ENCODE results near the gene PMEPA1. TPM values are rescaled to one million over a fixed set of nuclear protein-coding genes. Genes with fewer than 3 reads are reported as not detected.

Gene PMEPA1
- total and polyA plus RNA-seq, 3 experiments from 2014 or later: 0.30 to 4.4 (median 3.8) TPM

- H3K27me3 Mint-ChIP-seq: peaks cover 6 to 7% of the 10 kb centered on the region in 2 donors
- ChIA-PET CTCF (interaction anchor here (1.2 to 5.2 kb wide), 8 partner anchors 14 to 88 kb away, joined by 3 to 18 read pairs (median 7); partner anchors contain the start of gene ZBP1), POLR2A (no interaction called here)
- no peaks in the 10 kb centered on the region for H3K9me3 ChIP-seq (ENCODE audit: low read length)
- H3K4me1 Mint-ChIP-seq: peaks cover 5 to 21% (median 13%) of the 10 kb centered on the region in 3 donors
- H3K27ac Mint-ChIP-seq: no peak overlapping the region
- H3K4me3 ChIP-seq (ENCODE audit: low read length): no peak overlapping the region
- peaks cover 15% of the 10 kb centered on the region for H3K4me1 ChIP-seq (ENCODE audit: insufficient read depth, low read length)
- H3K27ac ChIP-seq (ENCODE audit: low read depth, low read length): no peak overlapping the region
- no peaks in the 10 kb centered on the region for H3K36me3 ChIP-seq (ENCODE audit: insufficient read depth, low read length)
- DNase-seq: no peak
- H3K4me3 Mint-ChIP-seq: no peak overlapping the region
- no peaks in the 10 kb centered on the region for H3K9me3 Mint-ChIP-seq
- H3K36me3 Mint-ChIP-seq: no peaks in the 10 kb centered on the region
- no peaks in the 10 kb centered on the region for H3K27me3 ChIP-seq (ENCODE audit: insufficient read depth, low read length, poor library complexity, severe bottlenecking)
Observed at GRCh38 chr20:57682184-57683101, 27.4 kb downstream of the PMEPA1 start.

- peaks cover 15% of the 10 kb centered on the region for H3K4me1 ChIP-seq (ENCODE audit: insufficient read depth, low read length)
- H3K27me3 Mint-ChIP-seq: peaks cover 13 to 16% of the 10 kb centered on the region in 2 donors
- no peaks in the 10 kb centered on the region for H3K9me3 ChIP-seq (ENCODE audit: low read length)
- peak overlapping the region in 1 of 8 donors; percentile 7 for H3K27ac Mint-ChIP-seq
- no peaks in the 10 kb centered on the region for H3K36me3 ChIP-seq (ENCODE audit: insufficient read depth, low read length)
- peaks cover 5 to 21% (median 13%) of the 10 kb centered on the region in 3 donors for H3K4me1 Mint-ChIP-seq
- H3K4me3 ChIP-seq (ENCODE audit: low read length): no peak overlapping the region
- POLR2A ChIA-PET: no interaction called here
- H3K36me3 Mint-ChIP-seq: no peaks in the 10 kb centered on the region
- H3K27ac ChIP-seq (ENCODE audit: low read depth, low read length): no peak overlapping the region
- H3K27me3 ChIP-seq (ENCODE audit: insufficient read depth, low read length, poor library complexity, severe bottlenecking): no peaks in the 10 kb centered on the region
- no peak overlapping the region for H3K4me3 Mint-ChIP-seq
- H3K9me3 Mint-ChIP-seq: no peaks in the 10 kb centered on the region
- DNase-seq: peak; percentile 8 to 65 (median 37)
- CTCF ChIA-PET: interaction anchor here (1.0 to 5.2 kb wide), 12 partner anchors 11 to 87 kb away, joined by 3 to 18 read pairs (median 6); partner anchors contain the start of gene ZBP1
Observed at GRCh38 chr20:57680934-57681914, 28.6 kb downstream of the PMEPA1 start.

- H3K4me1 ChIP-seq (ENCODE audit: insufficient read depth, low read length): peaks cover 15% of the 10 kb centered on the region
- POLR2A ChIA-PET: no interaction called here
- peaks cover 5 to 21% (median 13%) of the 10 kb centered on the region in 3 donors for H3K4me1 Mint-ChIP-seq
- peaks cover 17% of the 10 kb centered on the region in 2 donors for H3K27me3 Mint-ChIP-seq
- H3K36me3 ChIP-seq (ENCODE audit: insufficient read depth, low read length): no peaks in the 10 kb centered on the region
- H3K4me3 ChIP-seq (ENCODE audit: low read length): no peak overlapping the region
- H3K36me3 Mint-ChIP-seq: no peaks in the 10 kb centered on the region
- no peaks in the 10 kb centered on the region for H3K9me3 ChIP-seq (ENCODE audit: low read length)
- H3K27me3 ChIP-seq (ENCODE audit: insufficient read depth, low read length, poor library complexity, severe bottlenecking): no peaks in the 10 kb centered on the region
- CTCF ChIA-PET: interaction anchor here (1.0 to 5.2 kb wide), 3 partner anchors 12 to 58 kb away, joined by 3 to 18 read pairs (median 5); no protein-coding TSS in a partner anchor
- H3K4me3 Mint-ChIP-seq: no peak overlapping the region
- no peaks in the 10 kb centered on the region for H3K9me3 Mint-ChIP-seq
- H3K27ac ChIP-seq (ENCODE audit: low read depth, low read length): no peak overlapping the region
- H3K27ac Mint-ChIP-seq: no peak overlapping the region
- DNase-seq: no peak
Observed at GRCh38 chr20:57680131-57680716, 29.6 kb downstream of the PMEPA1 start.

GRCh38 chr20:57679113-57679512 lies 30.7 kb downstream of the PMEPA1 start:
- peaks cover 15% of the 10 kb centered on the region for H3K4me1 ChIP-seq (ENCODE audit: insufficient read depth, low read length)
- no peaks in the 10 kb centered on the region for H3K36me3 Mint-ChIP-seq
- no peak overlapping the region for H3K4me3 Mint-ChIP-seq
- H3K4me3 ChIP-seq (ENCODE audit: low read length): no peak overlapping the region
- no peaks in the 10 kb centered on the region for H3K27me3 ChIP-seq (ENCODE audit: insufficient read depth, low read length, poor library complexity, severe bottlenecking)
- no peak overlapping the region for H3K27ac Mint-ChIP-seq
- peaks cover 13 to 17% of the 10 kb centered on the region in 2 donors for H3K27me3 Mint-ChIP-seq
- ChIA-PET CTCF (no interaction called here), POLR2A (no interaction called here)
- no peaks in the 10 kb centered on the region for H3K9me3 ChIP-seq (ENCODE audit: low read length)
- H3K27ac ChIP-seq (ENCODE audit: low read depth, low read length): no peak overlapping the region
- no peaks in the 10 kb centered on the region for H3K36me3 ChIP-seq (ENCODE audit: insufficient read depth, low read length)
- no peak for DNase-seq
- peaks cover 5 to 21% (median 13%) of the 10 kb centered on the region in 3 donors for H3K4me1 Mint-ChIP-seq
- H3K9me3 Mint-ChIP-seq: no peaks in the 10 kb centered on the region

- H3K36me3 Mint-ChIP-seq: no peaks in the 10 kb centered on the region
- H3K9me3 ChIP-seq (ENCODE audit: low read length): no peaks in the 10 kb centered on the region
- no peak overlapping the region for H3K27ac ChIP-seq (ENCODE audit: low read depth, low read length)
- no peak overlapping the region for H3K27ac Mint-ChIP-seq
- H3K4me1 ChIP-seq (ENCODE audit: insufficient read depth, low read length): peaks cover 15% of the 10 kb centered on the region
- peaks cover 5 to 21% (median 13%) of the 10 kb centered on the region in 3 donors for H3K4me1 Mint-ChIP-seq
- no peaks in the 10 kb centered on the region for H3K9me3 Mint-ChIP-seq
- H3K4me3 Mint-ChIP-seq: no peak overlapping the region
- POLR2A ChIA-PET: no interaction called here
- H3K27me3 ChIP-seq (ENCODE audit: insufficient read depth, low read length, poor library complexity, severe bottlenecking): no peaks in the 10 kb centered on the region
- H3K27me3 Mint-ChIP-seq: peaks cover 13 to 17% of the 10 kb centered on the region in 2 donors
- no peaks in the 10 kb centered on the region for H3K36me3 ChIP-seq (ENCODE audit: insufficient read depth, low read length)
- no peak for DNase-seq
- H3K4me3 ChIP-seq (ENCODE audit: low read length): no peak overlapping the region
- CTCF ChIA-PET: no interaction called here
Observed at GRCh38 chr20:57678340-57678739, 31.5 kb downstream of the PMEPA1 start.

GRCh38 chr20:57677584-57677982 lies 32.2 kb downstream of the PMEPA1 start:
- peaks cover 15% of the 10 kb centered on the region for H3K4me1 ChIP-seq (ENCODE audit: insufficient read depth, low read length)
- H3K27ac Mint-ChIP-seq: no peak overlapping the region

GRCh38 chr20:57676589-57677583 lies 32.9 kb downstream of the PMEPA1 start:
- Histone ChIP-seq H3K36me3 (ENCODE audit: insufficient read depth, low read length) (no peaks in the 10 kb centered on the region), H3K9me3 (ENCODE audit: low read length) (no peaks in the 10 kb centered on the region), H3K27ac (ENCODE audit: low read depth, low read length) (no peak overlapping the region), H3K27me3 (ENCODE audit: insufficient read depth, low read length, poor library complexity, severe bottlenecking) (no peaks in the 10 kb centered on the region), H3K4me1 (ENCODE audit: insufficient read depth, low read length) (peaks cover 14% of the 10 kb centered on the region), H3K4me3 (ENCODE audit: low read length) (no peak overlapping the region)
- no peak for DNase-seq
- ChIA-PET CTCF (no interaction called here), POLR2A (no interaction called here)
- Mint-ChIP-seq H3K27me3 (peaks cover 17% of the 10 kb centered on the region in 2 donors), H3K36me3 (no peaks in the 10 kb centered on the region), H3K27ac (peak overlapping the region in 1 of 8 donors; percentile 95), H3K4me3 (no peak overlapping the region), H3K9me3 (no peaks in the 10 kb centered on the region), H3K4me1 (peaks cover 4 to 19% (median 12%) of the 10 kb centered on the region in 3 donors)

More at GRCh38 chr20:57677584-57677982, 32.2 kb downstream of the PMEPA1 start:
- Histone ChIP-seq H3K9me3 (ENCODE audit: low read length) (no peaks in the 10 kb centered on the region), H3K36me3 (ENCODE audit: insufficient read depth, low read length) (no peaks in the 10 kb centered on the region), H3K27me3 (ENCODE audit: insufficient read depth, low read length, poor library complexity, severe bottlenecking) (no peaks in the 10 kb centered on the region), H3K27ac (ENCODE audit: low read depth, low read length) (no peak overlapping the region), H3K4me3 (ENCODE audit: low read length) (no peak overlapping the region)
- ChIA-PET CTCF (no interaction called here), POLR2A (no interaction called here)
- Mint-ChIP-seq H3K4me1 (peaks cover 5 to 21% (median 13%) of the 10 kb centered on the region in 3 donors), H3K9me3 (no peaks in the 10 kb centered on the region), H3K36me3 (no peaks in the 10 kb centered on the region), H3K4me3 (no peak overlapping the region), H3K27me3 (peaks cover 14 to 17% of the 10 kb centered on the region in 2 donors)
- DNase-seq: no peak

All from CD8-positive, alpha-beta memory T cell (primary cell).